ENCODE results near the gene ATXN7L1.

DNA sequence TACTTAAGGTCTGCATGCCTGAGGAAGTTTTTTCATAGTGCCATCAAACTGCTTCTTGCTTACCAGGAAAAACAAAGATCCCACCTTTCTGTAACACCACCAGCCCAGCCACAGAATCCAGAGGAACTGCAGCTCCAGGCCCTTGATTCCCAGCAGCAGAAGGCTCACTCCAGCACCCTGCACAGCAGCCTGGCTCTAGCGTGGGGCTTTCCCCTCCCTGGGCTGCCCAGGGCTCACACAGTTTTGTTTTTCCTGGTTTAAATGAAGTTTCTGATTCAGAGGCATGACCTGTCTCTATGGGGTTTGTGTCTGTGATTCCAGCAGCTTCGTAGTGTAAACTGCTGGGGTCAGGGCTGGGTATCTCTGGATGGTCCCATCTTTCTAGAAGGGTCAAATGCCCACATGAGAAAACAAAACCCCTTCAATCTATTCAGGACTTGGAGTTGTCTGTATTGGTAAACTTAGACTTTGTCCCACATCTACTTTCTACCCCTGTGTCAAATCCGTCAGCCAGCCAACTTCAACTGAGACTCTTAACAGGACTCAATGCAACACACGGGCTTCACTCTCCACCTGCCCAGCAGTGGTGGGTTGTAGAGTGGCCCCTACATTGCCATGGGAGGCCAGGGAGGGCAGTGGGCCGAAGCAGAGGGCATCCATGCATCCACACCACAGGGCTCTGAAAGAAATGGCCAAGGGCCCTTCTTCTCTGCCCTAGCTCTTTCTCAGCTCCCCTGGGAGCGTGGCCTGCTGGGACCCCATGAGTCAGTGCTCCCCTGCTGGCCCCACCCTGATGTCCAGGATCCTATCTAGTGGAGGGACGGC, 73.6 kb downstream of the ATXN7L1 start:
- TF ChIP-seq POLR2A (IDR thresholded peaks at IDR 0.05) (no peak), POLR2AphosphoS5 (IDR thresholded peaks at IDR 0.05) (no peak)
- TF ChIP-seq, protein P1, sequence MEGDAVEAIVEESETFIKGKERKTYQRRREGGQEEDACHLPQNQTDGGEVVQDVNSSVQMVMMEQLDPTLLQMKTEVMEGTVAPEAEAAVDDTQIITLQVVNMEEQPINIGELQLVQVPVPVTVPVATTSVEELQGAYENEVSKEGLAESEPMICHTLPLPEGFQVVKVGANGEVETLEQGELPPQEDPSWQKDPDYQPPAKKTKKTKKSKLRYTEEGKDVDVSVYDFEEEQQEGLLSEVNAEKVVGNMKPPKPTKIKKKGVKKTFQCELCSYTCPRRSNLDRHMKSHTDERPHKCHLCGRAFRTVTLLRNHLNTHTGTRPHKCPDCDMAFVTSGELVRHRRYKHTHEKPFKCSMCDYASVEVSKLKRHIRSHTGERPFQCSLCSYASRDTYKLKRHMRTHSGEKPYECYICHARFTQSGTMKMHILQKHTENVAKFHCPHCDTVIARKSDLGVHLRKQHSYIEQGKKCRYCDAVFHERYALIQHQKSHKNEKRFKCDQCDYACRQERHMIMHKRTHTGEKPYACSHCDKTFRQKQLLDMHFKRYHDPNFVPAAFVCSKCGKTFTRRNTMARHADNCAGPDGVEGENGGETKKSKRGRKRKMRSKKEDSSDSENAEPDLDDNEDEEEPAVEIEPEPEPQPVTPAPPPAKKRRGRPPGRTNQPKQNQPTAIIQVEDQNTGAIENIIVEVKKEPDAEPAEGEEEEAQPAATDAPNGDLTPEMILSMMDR (IDR thresholded peaks at IDR 0.05) = no peak

All from gastroesophageal sphincter (tissue), 3 donors.